ENCODE data around the gene CRAMP1. TPM values are rescaled to one million over a fixed set of nuclear protein-coding genes. Genes with fewer than 3 reads are reported as not detected.
A peak's percentile ranks its signal among the peaks of the same experiment; 100 is the strongest.
"Not testable (repeated sequence)": the region's sequence is repeated elsewhere in the genome, so short reads cannot be mapped to it uniquely, and the experiment has no call there.

The CRAMP1 gene
- total RNA-seq, 1 donor from 2014 or later = 18.0 TPM

GRCh38 chr16:1719559-1720229 lies 107.5 kb downstream of the CRAMP1 start:
- not testable (repeated sequence) for H3K27me3 Mint-ChIP-seq (ENCODE audit: low read depth, unreplicated experiment); FAIRE-seq; H3K4me2 ChIP-seq (ENCODE audit: low read length); H3K36me3 ChIP-seq (ENCODE audit: insufficient read depth, low read length); H3K4me3 Mint-ChIP-seq (ENCODE audit: unreplicated experiment); H3K9me3 ChIP-seq (ENCODE audit: insufficient read depth, low read depth, low read length); DNase-seq (ENCODE audit: low read depth); H3K27ac ChIP-seq (ENCODE audit: low read depth, low read length); H3K27me3 ChIP-seq (ENCODE audit: insufficient read depth, low read length); H3K9ac ChIP-seq (ENCODE audit: low read length); H3K4me3 ChIP-seq (ENCODE audit: insufficient read depth, low read depth, low read length); H3K27ac Mint-ChIP-seq (ENCODE audit: unreplicated experiment); H2AFZ ChIP-seq (ENCODE audit: low read depth, low read length); H3K9me3 Mint-ChIP-seq (ENCODE audit: unreplicated experiment); H3K36me3 Mint-ChIP-seq (ENCODE audit: low read depth, unreplicated experiment); H3K4me1 ChIP-seq (ENCODE audit: insufficient read depth, low read length)
- peaks cover 12% of the 10 kb centered on the region for H3K4me1 Mint-ChIP-seq (ENCODE audit: low read depth, unreplicated experiment)
- peaks cover 73% of the 10 kb centered on the region for H4K20me1 ChIP-seq (ENCODE audit: insufficient read depth, low read length)
- H3K79me2 ChIP-seq (ENCODE audit: insufficient read depth, low read length) = peaks cover 84% of the 10 kb centered on the region

- H3K36me3 ChIP-seq (ENCODE audit: insufficient read depth, low read length) = no peaks in the 10 kb centered on the region
- Mint-ChIP-seq H3K27me3 (ENCODE audit: low read depth, unreplicated experiment) (no peaks in the 10 kb centered on the region), H3K4me1 (ENCODE audit: low read depth, unreplicated experiment) (peaks cover 12% of the 10 kb centered on the region), H3K4me3 (ENCODE audit: unreplicated experiment) (no peak overlapping the region), H3K9me3 (ENCODE audit: unreplicated experiment) (peaks cover 3% of the 10 kb centered on the region), H3K27ac (ENCODE audit: unreplicated experiment) (no peak overlapping the region), H3K36me3 (ENCODE audit: low read depth, unreplicated experiment) (peaks cover 2% of the 10 kb centered on the region)
- no peak overlapping the region for H3K9ac ChIP-seq (ENCODE audit: low read length)
- FAIRE-seq = no peak
- peak overlapping the region; percentile 85 for H3K27ac ChIP-seq (ENCODE audit: low read depth, low read length)
- no peak overlapping the region for H2AFZ ChIP-seq (ENCODE audit: low read depth, low read length)
- H3K79me2 ChIP-seq (ENCODE audit: insufficient read depth, low read length) = peaks cover 75% of the 10 kb centered on the region
- no peak for DNase-seq (ENCODE audit: low read depth)
- no peak overlapping the region for H3K4me3 ChIP-seq (ENCODE audit: insufficient read depth, low read depth, low read length)
- peaks cover 7% of the 10 kb centered on the region for H3K4me1 ChIP-seq (ENCODE audit: insufficient read depth, low read length)
- peaks cover 65% of the 10 kb centered on the region for H4K20me1 ChIP-seq (ENCODE audit: insufficient read depth, low read length)
- H3K27me3 ChIP-seq (ENCODE audit: insufficient read depth, low read length) = no peaks in the 10 kb centered on the region
- H3K4me2 ChIP-seq (ENCODE audit: low read length) = peak overlapping the region; percentile 67
- TF ChIP-seq CTCF (IDR thresholded peaks at IDR 0.05; ENCODE audit: insufficient read depth, low read depth, low read length) = no peak
- no peak for TF ChIP-seq EZH2 (IDR thresholded peaks at IDR 0.05; ENCODE audit: insufficient read depth, low read length)
- H3K9me3 ChIP-seq (ENCODE audit: insufficient read depth, low read depth, low read length) = no peaks in the 10 kb centered on the region
Measured at GRCh38 chr16:1721372-1721771, 109.2 kb downstream of the CRAMP1 start.

- TF ChIP-seq CTCF (IDR thresholded peaks at IDR 0.05; ENCODE audit: insufficient read depth, low read depth, low read length) = peak; percentile 82
- TF ChIP-seq EZH2 (IDR thresholded peaks at IDR 0.05; ENCODE audit: insufficient read depth, low read length) = no peak
- no peak overlapping the region for H3K4me3 ChIP-seq (ENCODE audit: insufficient read depth, low read depth, low read length)
- peak overlapping the region; percentile 3 for H3K9ac ChIP-seq (ENCODE audit: low read length)
- H3K79me2 ChIP-seq (ENCODE audit: insufficient read depth, low read length) = peaks cover 69% of the 10 kb centered on the region
- H3K36me3 Mint-ChIP-seq (ENCODE audit: low read depth, unreplicated experiment) = peaks cover 6% of the 10 kb centered on the region
- H3K27me3 Mint-ChIP-seq (ENCODE audit: low read depth, unreplicated experiment) = no peaks in the 10 kb centered on the region
- H3K9me3 Mint-ChIP-seq (ENCODE audit: unreplicated experiment) = peaks cover 3% of the 10 kb centered on the region
- peaks cover 72% of the 10 kb centered on the region for H4K20me1 ChIP-seq (ENCODE audit: insufficient read depth, low read length)
- peaks cover 2% of the 10 kb centered on the region for H3K36me3 ChIP-seq (ENCODE audit: insufficient read depth, low read length)
- H3K9me3 ChIP-seq (ENCODE audit: insufficient read depth, low read depth, low read length) = no peaks in the 10 kb centered on the region
- FAIRE-seq (no peak), DNase-seq (ENCODE audit: low read depth) (no peak)
- no peak overlapping the region for H3K27ac Mint-ChIP-seq (ENCODE audit: unreplicated experiment)
- no peak overlapping the region for H3K4me3 Mint-ChIP-seq (ENCODE audit: unreplicated experiment)
- H3K4me1 Mint-ChIP-seq (ENCODE audit: low read depth, unreplicated experiment) = peaks cover 12% of the 10 kb centered on the region
- no peaks in the 10 kb centered on the region for H3K27me3 ChIP-seq (ENCODE audit: insufficient read depth, low read length)
- peaks cover 7% of the 10 kb centered on the region for H3K4me1 ChIP-seq (ENCODE audit: insufficient read depth, low read length)
- no peak overlapping the region for H3K27ac ChIP-seq (ENCODE audit: low read depth, low read length)
- no peak overlapping the region for H3K4me2 ChIP-seq (ENCODE audit: low read length)
- H2AFZ ChIP-seq (ENCODE audit: low read depth, low read length) = no peak overlapping the region
Measured at GRCh38 chr16:1723450-1724147, 111.4 kb downstream of the CRAMP1 start.
